Parathyroid adenoma (tissue), 2 donors: Measurements from ENCODE around the gene BMP8B.
"Not testable (repeated sequence)": the region's sequence is repeated elsewhere in the genome, so short reads cannot be mapped to it uniquely, and the experiment has no call there.

Experiments used
- H2AFZ ChIP-seq: fragments of 300-600 bp; sonication (generic); one replicate; pipeline ENCODE4 v1.7.0; 2017; ENCODE audit warnings: antibody characterized with exemption, mild to moderate bottlenecking
- H3K27ac ChIP-seq: fragments of 300-600 bp; sonication (generic); one replicate; pipeline ENCODE4 v1.7.0; 2017
- H3K27me3 ChIP-seq: fragments of 300-600 bp; sonication (generic); one replicate; pipeline ENCODE4 v1.7.0; 2017; ENCODE audit warnings: low read length; ENCODE audit not compliant: control insufficient read depth, insufficient read depth
- H3K36me3 ChIP-seq: fragments of 300-600 bp; sonication (generic); one replicate; pipeline ENCODE4 v1.7.0; 2017; ENCODE audit warnings: low read length; ENCODE audit not compliant: control insufficient read depth, insufficient read depth
- H3K4me1 ChIP-seq: fragments of 300-600 bp; sonication (generic); one replicate; pipeline ENCODE4 v1.7.0; 2017; ENCODE audit warnings: control low read depth
- H3K4me2 ChIP-seq: fragments of 300-600 bp; sonication (generic); one replicate; pipeline ENCODE4 v1.7.0; 2017; ENCODE audit warnings: low read length
- H3K4me3 ChIP-seq: fragments of 300-600 bp; sonication (generic); one replicate; pipeline ENCODE4 v1.7.0; 2017; ENCODE audit warnings: low read depth, low read length
- H3K79me2 ChIP-seq: fragments of 300-600 bp; sonication (generic); one replicate; pipeline ENCODE4 v1.7.0; 2017; ENCODE audit warnings: control low read depth
- H3K9ac ChIP-seq: fragments of 300-600 bp; sonication (generic); one replicate; pipeline ENCODE4 v1.7.0; 2017; ENCODE audit warnings: mild to moderate bottlenecking
- H3K9me3 ChIP-seq: fragments of 300-600 bp; sonication (generic); one replicate; pipeline ENCODE4 v1.7.0; 2017; ENCODE audit warnings: low read length; ENCODE audit not compliant: control insufficient read depth
- TF ChIP-seq, protein P1 (sequence below): fragments of 300-600 bp; sonication (generic); IDR thresholded peaks from one replicate; pipeline ENCODE4 v1.7.0; 2017; ENCODE audit warnings: antibody characterized with exemption, mild to moderate bottlenecking
- donor health status: primary hyperparathyroidism.

Gene BMP8B

GRCh38 chr1:39769502-39769901 is 19.2 kb downstream of the BMP8B start:
- H3K36me3 ChIP-seq, result not testable (repeated sequence)

GRCh38 chr1:39766466-39766865 is 22.2 kb downstream of the BMP8B start:
- not testable (repeated sequence) for H3K9me3 ChIP-seq, H3K27ac ChIP-seq, H3K4me1 ChIP-seq, H3K27me3 ChIP-seq, H2AFZ ChIP-seq, H3K36me3 ChIP-seq, H3K9ac ChIP-seq, H3K4me2 ChIP-seq, H3K79me2 ChIP-seq, H3K4me3 ChIP-seq

More at GRCh38 chr1:39769502-39769901, 19.2 kb downstream of the BMP8B start:
- H3K27me3 ChIP-seq, H3K27ac ChIP-seq, H3K4me2 ChIP-seq, H3K4me1 ChIP-seq, H2AFZ ChIP-seq, H3K9ac ChIP-seq, H3K79me2 ChIP-seq, H3K4me3 ChIP-seq, H3K9me3 ChIP-seq: not testable (repeated sequence)

DNA sequence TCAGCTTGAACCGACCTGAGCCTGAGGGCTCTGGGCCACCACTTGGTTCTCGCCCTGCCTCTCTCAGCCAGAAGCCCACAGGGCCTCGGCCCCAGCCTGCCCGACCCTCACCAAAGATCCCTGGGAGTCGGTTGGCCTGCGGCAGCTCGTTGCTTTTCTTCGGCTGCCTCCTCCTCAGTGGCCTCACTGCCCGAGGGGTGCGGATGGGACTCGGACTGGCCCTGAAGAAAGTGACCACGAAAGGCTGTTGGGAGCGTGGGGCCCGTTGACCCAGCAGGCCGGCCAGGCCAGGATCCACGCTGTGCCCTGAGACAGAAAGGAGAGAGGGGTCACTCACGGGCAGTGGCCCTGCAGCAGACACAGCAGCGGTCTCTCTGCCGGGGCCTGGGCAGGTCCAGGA is 24.2 kb downstream of the BMP8B start:
- H3K79me2 ChIP-seq, H3K4me2 ChIP-seq, H3K27me3 ChIP-seq, H3K9me3 ChIP-seq, H3K4me1 ChIP-seq, H3K27ac ChIP-seq, H3K9ac ChIP-seq, H3K36me3 ChIP-seq, H2AFZ ChIP-seq, H3K4me3 ChIP-seq: not testable (repeated sequence)

- H3K9me3 ChIP-seq, H2AFZ ChIP-seq, H3K27me3 ChIP-seq, H3K4me1 ChIP-seq, H3K36me3 ChIP-seq, H3K4me3 ChIP-seq, H3K27ac ChIP-seq, H3K79me2 ChIP-seq, H3K9ac ChIP-seq, H3K4me2 ChIP-seq: not testable (repeated sequence)
Observed at GRCh38 chr1:39763619-39764374, 24.9 kb downstream of the BMP8B start.

DNA sequence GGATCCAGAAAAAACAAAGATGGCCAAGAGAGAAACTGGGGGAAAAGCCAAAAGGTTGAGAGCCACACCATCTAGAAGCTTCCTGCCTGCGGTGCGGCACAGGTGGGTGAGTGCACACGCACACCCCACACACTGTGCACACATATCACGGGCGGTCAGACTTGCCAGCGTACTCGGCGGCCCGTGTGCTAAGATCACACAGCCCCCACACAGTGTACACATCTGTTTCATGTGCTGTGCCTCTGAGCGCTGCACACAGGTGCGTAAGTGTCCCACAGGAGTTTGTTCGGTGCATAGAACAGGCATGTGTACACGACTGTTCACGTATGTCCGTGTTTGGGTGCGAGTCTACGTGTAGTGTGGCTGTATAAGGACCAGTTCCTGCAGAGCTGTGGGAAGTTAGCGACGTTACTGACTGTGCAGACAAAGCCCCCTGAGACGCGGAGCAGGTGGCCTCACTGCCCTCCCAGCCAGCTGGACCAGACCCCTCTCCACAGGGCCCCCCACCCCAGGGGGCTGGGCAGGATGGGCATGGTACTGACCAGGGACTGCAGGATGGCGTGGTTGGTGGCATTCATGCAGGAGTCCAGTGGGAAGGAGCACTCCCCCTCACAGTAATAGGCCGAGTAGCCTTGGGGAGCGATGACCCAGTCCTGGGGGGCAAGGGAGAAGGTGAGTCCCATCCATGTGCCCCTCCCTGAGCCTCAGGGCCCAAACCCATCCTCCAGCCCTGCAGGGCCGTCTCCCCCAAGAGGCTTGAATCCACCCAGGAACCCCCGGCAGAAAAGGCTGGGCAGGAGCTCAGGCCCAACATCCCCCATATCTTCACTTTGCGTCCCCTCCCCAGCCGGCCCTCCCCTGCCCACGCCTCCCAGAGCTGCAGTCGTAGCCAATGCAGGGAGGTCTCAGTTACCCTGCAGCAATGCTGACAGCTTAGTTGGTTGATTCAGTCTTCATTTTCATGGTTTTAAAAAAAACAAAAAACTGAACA is 25.8 kb downstream of the BMP8B start:
- Histone ChIP-seq H2AFZ (no peak overlapping the region), H3K4me3 (no peak overlapping the region), H3K9ac (no peak overlapping the region), H3K36me3 (no peaks in the 10 kb centered on the region), H3K4me1 (no peaks in the 10 kb centered on the region), H3K9me3 (no peaks in the 10 kb centered on the region), H3K79me2 (no peaks in the 10 kb centered on the region), H3K27me3 (no peaks in the 10 kb centered on the region), H3K27ac (no peak overlapping the region), H3K4me2 (no peak overlapping the region)
- TF ChIP-seq, protein P1, sequence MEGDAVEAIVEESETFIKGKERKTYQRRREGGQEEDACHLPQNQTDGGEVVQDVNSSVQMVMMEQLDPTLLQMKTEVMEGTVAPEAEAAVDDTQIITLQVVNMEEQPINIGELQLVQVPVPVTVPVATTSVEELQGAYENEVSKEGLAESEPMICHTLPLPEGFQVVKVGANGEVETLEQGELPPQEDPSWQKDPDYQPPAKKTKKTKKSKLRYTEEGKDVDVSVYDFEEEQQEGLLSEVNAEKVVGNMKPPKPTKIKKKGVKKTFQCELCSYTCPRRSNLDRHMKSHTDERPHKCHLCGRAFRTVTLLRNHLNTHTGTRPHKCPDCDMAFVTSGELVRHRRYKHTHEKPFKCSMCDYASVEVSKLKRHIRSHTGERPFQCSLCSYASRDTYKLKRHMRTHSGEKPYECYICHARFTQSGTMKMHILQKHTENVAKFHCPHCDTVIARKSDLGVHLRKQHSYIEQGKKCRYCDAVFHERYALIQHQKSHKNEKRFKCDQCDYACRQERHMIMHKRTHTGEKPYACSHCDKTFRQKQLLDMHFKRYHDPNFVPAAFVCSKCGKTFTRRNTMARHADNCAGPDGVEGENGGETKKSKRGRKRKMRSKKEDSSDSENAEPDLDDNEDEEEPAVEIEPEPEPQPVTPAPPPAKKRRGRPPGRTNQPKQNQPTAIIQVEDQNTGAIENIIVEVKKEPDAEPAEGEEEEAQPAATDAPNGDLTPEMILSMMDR, result no peak

DNA sequence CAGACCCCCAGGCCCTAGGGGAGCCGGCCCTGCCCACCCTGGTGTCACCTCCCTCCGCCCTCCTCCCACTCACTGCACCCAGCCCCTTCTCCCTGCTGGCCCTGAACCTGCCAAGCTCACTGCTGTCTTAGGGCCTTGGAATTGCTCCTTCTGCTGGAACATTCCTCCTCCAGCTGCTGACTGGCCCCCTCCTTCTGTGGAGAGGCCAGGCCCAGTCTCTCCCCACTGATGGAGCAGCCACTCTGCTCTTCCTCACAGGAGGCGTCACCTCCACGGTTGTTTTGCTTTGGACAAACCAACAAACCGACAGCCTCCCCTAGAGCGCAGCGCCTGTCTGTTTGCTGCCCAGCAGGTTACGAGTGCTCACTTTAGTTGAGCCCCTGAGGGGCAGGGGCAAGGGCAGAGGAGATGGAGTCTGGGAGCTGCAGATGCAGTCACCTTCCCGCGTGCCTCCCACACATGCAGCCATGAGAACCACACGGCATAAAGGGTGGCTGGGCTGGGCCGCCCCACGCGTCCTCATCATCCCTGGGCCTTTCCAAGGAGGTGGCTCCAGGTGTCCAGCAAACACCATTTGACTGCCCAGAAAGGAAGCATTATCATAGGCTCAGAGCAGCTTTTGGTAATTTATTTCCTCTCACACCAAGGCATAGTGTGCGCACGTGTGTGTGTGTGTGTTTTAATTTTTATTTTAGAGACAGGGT is 27.0 kb downstream of the BMP8B start:
- Histone ChIP-seq H3K9ac (no peak overlapping the region), H3K4me3 (no peak overlapping the region), H3K4me1 (no peaks in the 10 kb centered on the region), H3K27ac (no peak overlapping the region), H3K36me3 (no peaks in the 10 kb centered on the region), H3K9me3 (no peaks in the 10 kb centered on the region), H2AFZ (no peak overlapping the region), H3K27me3 (no peaks in the 10 kb centered on the region), H3K4me2 (no peak overlapping the region), H3K79me2 (no peaks in the 10 kb centered on the region)
- TF ChIP-seq, protein P1, result no peak
